Right lobe of liver (tissue), 6 donors: ENCODE data around the gene TMEM80. TPM values are rescaled to one million over a fixed set of nuclear protein-coding genes. Genes with fewer than 3 reads are reported as not detected.

Experiments
- ATAC-seq, 4 donors: fragments of 200-7000 bp; cut with Tn5 transposase; one replicate each; pipeline ENCODE4 v1.9.1; 2020; ENCODE audit warnings: mild to moderate bottlenecking in 4 of 4, moderate library complexity in 4 of 4
- DNase-seq, 3 donors: peaks; one replicate each; pipeline ENCODE4 v3.0.0-alpha.2; 2020
- H3K27ac ChIP-seq, 3 donors: fragments of 200-600 bp; one replicate each; pipeline ENCODE4 v1.8.0; 2022
- H3K27me3 ChIP-seq, 2 donors: fragments of 200-600 bp; one replicate each; pipeline ENCODE4 v1.8.0; 2022
- H3K36me3 ChIP-seq, 4 donors: fragments of 200-600 bp; sonication (generic) in 1 of 4; one replicate each; pipeline versions ENCODE4 v1.5.1 to v1.8.0; 2017 to 2022; ENCODE audit warnings: control low read depth in 1 of 4
- H3K4me1 ChIP-seq, 4 donors: fragments of 200-600 bp; sonication (generic) in 1 of 4; one replicate each; pipeline versions ENCODE4 v1.5.1 to v1.8.0; 2017 to 2022; ENCODE audit warnings: control low read depth in 1 of 4
- H3K4me3 ChIP-seq, 3 donors: fragments of 200-600 bp; one replicate each; pipeline ENCODE4 v1.8.0; 2022
- H3K9me3 ChIP-seq, 4 donors: fragments of 200-600 bp; sonication (generic) in 1 of 4; one replicate each; pipeline versions ENCODE4 v1.5.1 to v1.8.0; 2017 to 2022; ENCODE audit warnings: control low read depth in 1 of 4
- CTCF ChIP-seq, 4 donors: fragments of 200-600 bp in 3 of 4; fragments of 450-650 bp in 1 of 4; IDR thresholded peaks; one replicate each; pipeline versions ENCODE4 v1.5.1 to v1.8.0; 2016 to 2022; ENCODE audit warnings: antibody characterized with exemption in 4 of 4, mild to moderate bottlenecking in 2 of 4
- POLR2A ChIP-seq: fragments of 450-650 bp; IDR thresholded peaks from one replicate; pipeline ENCODE4 v1.6.1; 2017; ENCODE audit warnings: antibody characterized with exemption, mild to moderate bottlenecking
- WGBS: methylation state at CpG from one replicate; pipeline ENCODE4 v1.1.6; 2018; ENCODE audit warnings: low coverage, low lambda C conversion rate; ENCODE audit not compliant: insufficient coverage; ENCODE audit errors: missing lambda C conversion rate; 5-methylcytosine and 5-hydroxymethylcytosine counted together
- intact Hi-C, 2 donors: fragments of 100-400 bp; cut with DNase I; formaldehyde crosslinking; loops; one replicate each; pipeline versions ENCODE4 v1.11.2 to v1.14.1; 2022
- total RNA-seq, 6 experiments: library from RNA; depleted of rRNA in 2 of 6; stranded (reverse); fragments of >200 nt in 2 of 6; fragmentation: NEBNext Ultra II Directional in 3 of 6; extraction: Animal tissue kit (Norgen Biotek cat#: 25700) in 3 of 6; gene quantifications; one replicate each; pipeline versions ENCODE4 v1.1.0 to v1.2.4, GENCODE V29; 2016 to 2023
- donor health status: DM: no; HTN: yes; CAD: no.
- donor health status: DM: no; HTN: no; CAD: no.
- donor health status: DM: no; HTN: no; CAD: no.
- donor health status: DM: no; HTN: yes; CAD: no.
- donor health status: DM: no; HTN: yes; CAD: no.

The TMEM80 gene
- total RNA-seq, 6 experiments from 2014 or later: 6.9 to 15.5 (median 10.5) TPM

GRCh38 chr11:749731-750130, 54.1 kb downstream of the TMEM80 start:
- DNase-seq: no peak
- 25% methylated on average over 2 of the region's 2 CpGs for WGBS
- no peak for ATAC-seq
- Histone ChIP-seq H3K4me1 (peaks cover 0 to 32% (median 5%) of the 10 kb centered on the region in 4 donors), H3K4me3 (no peak overlapping the region), H3K27me3 (no peaks in the 10 kb centered on the region), H3K9me3 (no peaks in the 10 kb centered on the region), H3K36me3 (no peaks in the 10 kb centered on the region), H3K27ac (no peak overlapping the region)
- intact Hi-C loops: loop anchor here in 1 of 2 donors (10.0 kb wide), 1 partner anchor 195 kb away; no protein-coding TSS in a partner anchor
- no peak for TF ChIP-seq POLR2A
- no peak for TF ChIP-seq CTCF (IDR thresholded peaks at IDR 0.05)

Other genes with a start within 250 kb of the TMEM80 start
- gene PTDSS2, start 245.5 kb upstream of the TMEM80 start, total RNA-seq: 10 to 100 TPM in 4 of 6 experiments, 1 to 10 TPM in 2; 8.4 to 21.9 (median 11.4) TPM
- 100 to 1,000 TPM in 2 of 6 experiments, 10 to 100 TPM in 4; 66.4 to 135 (median 76.2) TPM for gene RNH1, start 188.6 kb upstream of the TMEM80 start, total RNA-seq
- 10 to 100 TPM in 5 of 6 experiments, 1 to 10 TPM in 1; 7.6 to 20.9 (median 14.8) TPM for gene HRAS, start 160.2 kb upstream of the TMEM80 start, total RNA-seq
- gene LRRC56, start 158.3 kb upstream of the TMEM80 start, total RNA-seq: 1 to 10 TPM in 1 of 6 experiments, under 1 TPM in 4, not detected in 1; 0.12 to 1.1 (median 0.71) TPM
- gene LMNTD2, start 135.1 kb upstream of the TMEM80 start, total RNA-seq: 10 to 100 TPM in 1 of 6 experiments, 1 to 10 TPM in 5; 4.7 to 14.7 (median 7.9) TPM
- 10 to 100 TPM; 20.5 to 61.1 (median 39.5) TPM for gene RASSF7, start 134.8 kb upstream of the TMEM80 start, total RNA-seq
- 10 to 100 TPM; 15.4 to 21.9 (median 20.3) TPM for gene PHRF1, start 119.3 kb upstream of the TMEM80 start, total RNA-seq
- gene IRF7, start 79.9 kb upstream of the TMEM80 start, total RNA-seq: 10 to 100 TPM; 27.3 to 72.8 (median 47.7) TPM
- gene CDHR5, start 70.9 kb upstream of the TMEM80 start, total RNA-seq: 100 to 1,000 TPM in 2 of 6 experiments, 10 to 100 TPM in 4; 59.4 to 162 (median 80.7) TPM
- not detected for gene SCT, start 68.6 kb upstream of the TMEM80 start, total RNA-seq
- under 1 TPM in 4 of 6 experiments, not detected in 2; 0.31 to 0.90 (median 0.41) TPM for gene DRD4, start 58.5 kb upstream of the TMEM80 start, total RNA-seq
- 10 to 100 TPM; 11.3 to 17.9 (median 14.0) TPM for gene DEAF1, start 594 bp upstream of the TMEM80 start, total RNA-seq
- gene EPS8L2, start 10.4 kb downstream of the TMEM80 start, total RNA-seq: 100 to 1,000 TPM in 5 of 6 experiments, 10 to 100 TPM in 1; 95.8 to 184 (median 120) TPM
- gene TALDO1, start 51.6 kb downstream of the TMEM80 start, total RNA-seq: 100 to 1,000 TPM; 102 to 184 (median 150) TPM
- 10 to 100 TPM; 15.8 to 31.9 (median 27.7) TPM for gene GATD1, start 81.7 kb downstream of the TMEM80 start, total RNA-seq
- gene CEND1, start 94.3 kb downstream of the TMEM80 start, total RNA-seq: not detected
- gene SLC25A22, start 102.5 kb downstream of the TMEM80 start, total RNA-seq: 10 to 100 TPM; 20.6 to 40.2 (median 29.9) TPM
- 10 to 100 TPM in 2 of 6 experiments, 1 to 10 TPM in 4; 6.5 to 11.8 (median 9.8) TPM for gene PIDD1, start 109.4 kb downstream of the TMEM80 start, total RNA-seq
- gene RPLP2, start 114.2 kb downstream of the TMEM80 start, total RNA-seq: 100 to 1,000 TPM; 212 to 574 (median 457) TPM
- gene PNPLA2, start 123.1 kb downstream of the TMEM80 start, total RNA-seq: 10 to 100 TPM; 33.2 to 97.1 (median 69.6) TPM
- 1 to 10 TPM; 2.2 to 4.0 (median 3.1) TPM for gene CRACR2B, start 132.1 kb downstream of the TMEM80 start, total RNA-seq
- gene CD151, start 137.1 kb downstream of the TMEM80 start, total RNA-seq: 100 to 1,000 TPM in 5 of 6 experiments, 10 to 100 TPM in 1; 70.8 to 156 (median 135) TPM
- 10 to 100 TPM; 34.5 to 88.1 (median 72.9) TPM for gene POLR2L, start 146.7 kb downstream of the TMEM80 start, total RNA-seq
- gene TSPAN4, start 147.0 kb downstream of the TMEM80 start, total RNA-seq: 10 to 100 TPM; 14.9 to 80.6 (median 30.5) TPM
- gene CHID1, start 215.0 kb downstream of the TMEM80 start, total RNA-seq: 100 to 1,000 TPM in 1 of 6 experiments, 10 to 100 TPM in 5; 61.1 to 157 (median 78.7) TPM
- gene AP2A2, start 230.1 kb downstream of the TMEM80 start, total RNA-seq: 10 to 100 TPM; 41.4 to 66.7 (median 53.8) TPM